Parathyroid adenoma (tissue), 2 donors: ENCODE data around the gene SNX7.
A peak's percentile ranks its signal among the peaks of the same experiment; 100 is the strongest.

ENCODE experiments used
- H2AFZ ChIP-seq: fragments of 300-600 bp; sonication (generic); one replicate; pipeline ENCODE4 v1.7.0; 2017; ENCODE audit warnings: antibody characterized with exemption, mild to moderate bottlenecking
- H3K27ac ChIP-seq: fragments of 300-600 bp; sonication (generic); one replicate; pipeline ENCODE4 v1.7.0; 2017
- H3K27me3 ChIP-seq: fragments of 300-600 bp; sonication (generic); one replicate; pipeline ENCODE4 v1.7.0; 2017; ENCODE audit warnings: low read length; ENCODE audit not compliant: control insufficient read depth, insufficient read depth
- H3K36me3 ChIP-seq: fragments of 300-600 bp; sonication (generic); one replicate; pipeline ENCODE4 v1.7.0; 2017; ENCODE audit warnings: low read length; ENCODE audit not compliant: control insufficient read depth, insufficient read depth
- H3K4me1 ChIP-seq: fragments of 300-600 bp; sonication (generic); one replicate; pipeline ENCODE4 v1.7.0; 2017; ENCODE audit warnings: control low read depth
- H3K4me2 ChIP-seq: fragments of 300-600 bp; sonication (generic); one replicate; pipeline ENCODE4 v1.7.0; 2017; ENCODE audit warnings: low read length
- H3K4me3 ChIP-seq: fragments of 300-600 bp; sonication (generic); one replicate; pipeline ENCODE4 v1.7.0; 2017; ENCODE audit warnings: low read depth, low read length
- H3K79me2 ChIP-seq: fragments of 300-600 bp; sonication (generic); one replicate; pipeline ENCODE4 v1.7.0; 2017; ENCODE audit warnings: control low read depth
- H3K9ac ChIP-seq: fragments of 300-600 bp; sonication (generic); one replicate; pipeline ENCODE4 v1.7.0; 2017; ENCODE audit warnings: mild to moderate bottlenecking
- H3K9me3 ChIP-seq: fragments of 300-600 bp; sonication (generic); one replicate; pipeline ENCODE4 v1.7.0; 2017; ENCODE audit warnings: low read length; ENCODE audit not compliant: control insufficient read depth
- CTCF ChIP-seq: fragments of 300-600 bp; sonication (generic); IDR thresholded peaks from one replicate; pipeline ENCODE4 v1.7.0; 2017; ENCODE audit warnings: antibody characterized with exemption, mild to moderate bottlenecking
- donor health status: primary hyperparathyroidism.

The SNX7 gene

GRCh38 chr1:98661544-98662355 lies at the start of gene SNX7:
Gene SNX7 (plus strand): TSS chr1:98661721. CDS start chr1:98661732, 11 bp downstream.
- H3K27ac ChIP-seq, result peak within 1 kb of the TSS; percentile 72
- H3K27me3 ChIP-seq, result no peaks in the 10 kb centered on the region
- H2AFZ ChIP-seq, result peak within 1 kb of the TSS; percentile 86
- no peaks in the 10 kb centered on the region for H3K36me3 ChIP-seq
- peak within 1 kb of the TSS; percentile 75 for H3K4me3 ChIP-seq
- H3K4me2 ChIP-seq, result peak within 1 kb of the TSS; percentile 84
- no peaks in the 10 kb centered on the region for H3K79me2 ChIP-seq
- no peak for TF ChIP-seq CTCF
- H3K9ac ChIP-seq, result no peak within 1 kb of the TSS
- H3K9me3 ChIP-seq, result no peaks in the 10 kb centered on the region
- no peaks in the 10 kb centered on the region for H3K4me1 ChIP-seq

GRCh38 chr1:98637316-98637715 lies 24.2 kb upstream of the SNX7 start:
- H3K27ac ChIP-seq, result no peak overlapping the region
- H3K9ac ChIP-seq, result no peak overlapping the region
- H3K36me3 ChIP-seq, result no peaks in the 10 kb centered on the region
- no peaks in the 10 kb centered on the region for H3K9me3 ChIP-seq
- H3K27me3 ChIP-seq, result no peaks in the 10 kb centered on the region
- no peaks in the 10 kb centered on the region for H3K4me1 ChIP-seq
- no peak overlapping the region for H3K4me3 ChIP-seq
- no peaks in the 10 kb centered on the region for H3K79me2 ChIP-seq
- H3K4me2 ChIP-seq, result no peak overlapping the region
- H2AFZ ChIP-seq, result no peak overlapping the region
- no peak for TF ChIP-seq CTCF

GRCh38 chr1:98638185-98638584 lies 23.3 kb upstream of the SNX7 start:
- no peaks in the 10 kb centered on the region for H3K9me3 ChIP-seq
- TF ChIP-seq CTCF, result no peak
- H3K4me2 ChIP-seq, result no peak overlapping the region
- H3K36me3 ChIP-seq, result no peaks in the 10 kb centered on the region
- no peaks in the 10 kb centered on the region for H3K4me1 ChIP-seq
- no peaks in the 10 kb centered on the region for H3K79me2 ChIP-seq
- no peak overlapping the region for H2AFZ ChIP-seq
- no peaks in the 10 kb centered on the region for H3K27me3 ChIP-seq
- no peak overlapping the region for H3K4me3 ChIP-seq
- H3K9ac ChIP-seq, result no peak overlapping the region
- no peak overlapping the region for H3K27ac ChIP-seq

- no peak overlapping the region for H3K9ac ChIP-seq
- H3K4me3 ChIP-seq, result no peak overlapping the region
- no peaks in the 10 kb centered on the region for H3K4me1 ChIP-seq
- no peaks in the 10 kb centered on the region for H3K36me3 ChIP-seq
- H3K9me3 ChIP-seq, result no peaks in the 10 kb centered on the region
- no peaks in the 10 kb centered on the region for H3K79me2 ChIP-seq
- H3K4me2 ChIP-seq, result no peak overlapping the region
- no peak for TF ChIP-seq CTCF
- no peak overlapping the region for H2AFZ ChIP-seq
- no peaks in the 10 kb centered on the region for H3K27me3 ChIP-seq
- no peak overlapping the region for H3K27ac ChIP-seq
Measured at GRCh38 chr1:98644510-98644909, 17.0 kb upstream of the SNX7 start.

GRCh38 chr1:98651116-98651632 lies 10.3 kb upstream of the SNX7 start:
- TF ChIP-seq CTCF, result no peak
- Histone ChIP-seq H3K27ac (no peak overlapping the region), H3K27me3 (no peaks in the 10 kb centered on the region), H3K4me2 (no peak overlapping the region), H2AFZ (no peak overlapping the region), H3K36me3 (no peaks in the 10 kb centered on the region), H3K4me3 (no peak overlapping the region), H3K9me3 (no peaks in the 10 kb centered on the region), H3K79me2 (no peaks in the 10 kb centered on the region), H3K4me1 (no peaks in the 10 kb centered on the region), H3K9ac (no peak overlapping the region)
